ENCODE data around the gene FAM83C.

DNA sequence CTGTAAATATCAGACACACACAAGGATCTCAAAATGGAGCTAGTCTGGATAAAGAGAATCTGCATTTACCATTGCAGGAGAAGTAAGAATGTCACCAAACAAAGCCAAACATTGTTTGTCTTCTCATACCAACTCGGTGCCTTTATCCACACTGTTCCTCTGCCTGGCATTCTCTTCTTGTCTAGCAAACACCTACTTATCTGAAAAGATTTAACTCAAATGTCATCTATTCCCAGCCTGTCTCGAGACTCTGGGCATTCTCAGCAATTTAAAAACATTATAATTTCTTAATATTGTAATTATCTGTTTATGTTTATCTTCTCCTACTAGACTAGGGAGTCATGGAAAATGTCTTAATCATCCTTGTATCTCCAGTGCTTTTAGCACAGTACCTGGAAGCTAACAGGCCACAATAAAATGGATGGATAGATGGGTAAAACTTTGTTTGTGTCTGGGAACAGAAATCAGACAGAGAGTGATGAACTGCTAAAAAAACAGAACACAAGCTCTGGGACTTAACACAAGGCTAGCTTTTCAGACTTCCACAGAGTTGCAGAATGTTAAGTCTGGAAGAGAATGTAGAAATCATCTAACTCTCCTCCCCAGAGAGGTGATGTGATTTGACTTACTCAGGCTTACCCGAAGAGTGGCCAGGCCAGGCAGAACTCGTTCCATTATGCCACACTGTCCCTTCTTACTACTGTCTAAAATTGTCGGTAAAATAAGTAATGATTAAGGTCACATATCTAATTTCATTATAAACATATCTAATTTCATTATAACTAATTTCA is 42.3 kb upstream of the FAM83C start:
- TF ChIP-seq, protein P1, sequence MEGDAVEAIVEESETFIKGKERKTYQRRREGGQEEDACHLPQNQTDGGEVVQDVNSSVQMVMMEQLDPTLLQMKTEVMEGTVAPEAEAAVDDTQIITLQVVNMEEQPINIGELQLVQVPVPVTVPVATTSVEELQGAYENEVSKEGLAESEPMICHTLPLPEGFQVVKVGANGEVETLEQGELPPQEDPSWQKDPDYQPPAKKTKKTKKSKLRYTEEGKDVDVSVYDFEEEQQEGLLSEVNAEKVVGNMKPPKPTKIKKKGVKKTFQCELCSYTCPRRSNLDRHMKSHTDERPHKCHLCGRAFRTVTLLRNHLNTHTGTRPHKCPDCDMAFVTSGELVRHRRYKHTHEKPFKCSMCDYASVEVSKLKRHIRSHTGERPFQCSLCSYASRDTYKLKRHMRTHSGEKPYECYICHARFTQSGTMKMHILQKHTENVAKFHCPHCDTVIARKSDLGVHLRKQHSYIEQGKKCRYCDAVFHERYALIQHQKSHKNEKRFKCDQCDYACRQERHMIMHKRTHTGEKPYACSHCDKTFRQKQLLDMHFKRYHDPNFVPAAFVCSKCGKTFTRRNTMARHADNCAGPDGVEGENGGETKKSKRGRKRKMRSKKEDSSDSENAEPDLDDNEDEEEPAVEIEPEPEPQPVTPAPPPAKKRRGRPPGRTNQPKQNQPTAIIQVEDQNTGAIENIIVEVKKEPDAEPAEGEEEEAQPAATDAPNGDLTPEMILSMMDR (conservative IDR thresholded peaks at IDR 0.05; ENCODE audit: low read depth, low read length): no peak
- TF ChIP-seq EZH2 (IDR thresholded peaks at IDR 0.05; ENCODE audit: borderline replicate concordance, low read depth, low read length, poor library complexity, severe bottlenecking): no peak

Data from A673 (cell line).